Activated CD4-positive, CD25-positive, alpha-beta regulatory T cell treated with anti-CD3 and anti-CD28 coated beads, Interleukin-2, amount 50 U/mL, for 16 hours (primary cell): ENCODE measurements around the gene WHRN.

Experiments
- DNase-seq: peaks from one replicate; pipeline ENCODE4 v3.0.0-alpha.2; 2020; ENCODE audit warnings: low read depth, low spot score

Gene WHRN

DNA sequence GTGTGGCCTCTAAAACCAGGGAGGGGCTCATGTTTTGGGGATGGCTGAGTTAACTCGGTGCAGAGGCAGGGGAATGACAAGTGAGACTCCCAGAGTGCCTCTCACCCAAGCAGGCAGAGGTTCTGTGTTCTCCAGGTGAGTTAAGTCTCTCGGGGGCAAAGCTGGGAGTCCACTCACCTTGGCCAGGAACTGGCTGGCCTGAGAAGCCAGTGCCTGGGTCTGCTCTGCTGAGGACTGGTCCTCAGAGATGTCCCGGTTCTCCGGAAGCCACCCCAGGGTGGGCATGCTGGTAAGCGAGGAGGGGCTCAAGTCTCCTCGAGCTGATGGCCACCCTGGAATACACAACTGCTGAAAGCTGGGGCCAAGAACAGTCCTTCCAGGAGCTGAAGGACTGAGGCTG, 137.9 kb downstream of the WHRN start:
- no peak for DNase-seq

- no peak for DNase-seq
These were observed 138.7 kb downstream of the WHRN start for GRCh38 chr9:114366334-114367128.

- DNase-seq: no peak
These were observed 140.1 kb downstream of the WHRN start for GRCh38 chr9:114365194-114365593.

DNA sequence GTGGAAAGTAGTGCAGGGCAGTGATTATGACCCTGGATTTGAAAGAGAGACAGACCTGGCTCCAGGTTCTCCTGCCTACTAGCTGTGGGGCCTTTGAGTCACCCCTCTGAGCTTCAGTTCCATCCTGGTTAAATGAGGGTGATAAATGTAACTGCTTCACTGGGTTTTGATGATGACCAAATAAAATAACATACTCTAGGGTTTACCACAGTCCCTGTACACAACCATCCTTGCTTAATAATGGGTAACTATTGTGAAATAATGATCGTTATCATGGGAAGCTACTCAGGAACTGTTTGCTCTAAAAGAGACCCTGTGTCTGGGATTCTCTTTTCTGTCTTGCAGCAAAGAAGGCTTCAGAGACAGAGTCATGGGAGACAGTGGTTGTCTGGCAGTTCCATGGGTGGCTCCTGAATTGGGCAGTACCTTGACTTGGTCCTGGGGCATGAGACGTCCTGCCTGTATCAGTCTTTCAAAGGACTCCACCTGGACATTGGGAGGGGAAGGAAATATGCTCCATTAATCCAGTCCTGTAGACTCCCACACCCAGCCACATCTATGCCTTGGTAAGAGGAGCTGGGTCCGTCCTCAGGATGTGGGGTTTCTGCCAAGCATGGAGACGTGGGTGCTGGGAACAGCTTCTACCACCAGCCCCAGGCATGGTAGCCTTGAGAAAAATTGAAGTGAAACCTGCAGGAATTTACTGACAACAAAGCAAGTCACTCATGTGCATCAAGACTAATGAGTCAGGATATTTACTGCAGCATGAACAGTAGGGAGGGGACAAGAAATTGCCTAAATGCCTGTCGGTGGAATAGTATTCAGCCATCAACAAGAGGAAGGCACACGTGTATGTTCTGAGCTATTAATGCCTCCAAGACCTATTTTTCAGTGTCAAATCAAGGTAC, 140.9 kb downstream of the WHRN start:
- DNase-seq: no peak

GRCh38 chr9:114363424-114363823, 141.8 kb downstream of the WHRN start:
- no peak for DNase-seq

- DNase-seq: no peak
These were observed 142.9 kb downstream of the WHRN start for GRCh38 chr9:114362394-114362793.

DNA sequence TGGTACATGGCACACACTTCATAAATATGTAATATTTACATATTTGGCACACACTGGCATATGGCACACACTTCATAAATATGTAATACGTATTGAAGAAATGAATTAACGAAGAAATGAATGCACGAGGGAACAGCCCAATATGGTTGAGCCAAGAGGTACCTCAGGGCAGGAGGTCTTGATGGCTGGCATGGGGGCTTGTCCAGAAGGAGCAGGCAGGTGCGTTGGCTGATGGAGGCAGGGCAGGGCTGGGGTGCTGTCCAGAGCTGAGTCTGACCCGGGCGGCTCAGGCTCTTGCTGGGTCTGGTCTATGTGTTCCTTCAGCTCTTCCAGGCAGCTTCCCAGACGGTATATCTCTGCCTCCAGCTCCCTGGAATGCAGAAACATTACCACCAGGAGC, 143.7 kb downstream of the WHRN start:
- no peak for DNase-seq

DNA sequence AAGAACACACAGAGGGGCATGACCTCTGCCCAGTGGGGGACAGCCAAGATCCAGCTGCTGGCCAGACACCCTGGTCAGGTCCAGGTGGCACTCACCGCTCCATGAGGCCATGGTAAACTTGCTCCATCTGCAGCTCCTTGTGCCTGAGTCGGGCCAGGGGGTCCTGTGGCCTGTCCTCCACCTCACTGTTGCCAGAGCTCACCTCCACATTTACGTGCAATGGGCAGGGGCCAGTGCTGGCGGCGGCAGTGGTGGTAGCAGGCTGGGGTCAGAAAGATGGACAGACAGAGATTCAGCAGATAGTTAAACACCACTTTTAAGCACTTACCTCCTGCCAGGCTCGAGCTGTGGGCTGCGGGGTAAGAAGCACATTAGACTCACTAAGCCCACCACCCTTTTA, 145.5 kb downstream of the WHRN start:
- no peak for DNase-seq

- no peak for DNase-seq
These were observed 147.4 kb downstream of the WHRN start for GRCh38 chr9:114357911-114358328.

DNA sequence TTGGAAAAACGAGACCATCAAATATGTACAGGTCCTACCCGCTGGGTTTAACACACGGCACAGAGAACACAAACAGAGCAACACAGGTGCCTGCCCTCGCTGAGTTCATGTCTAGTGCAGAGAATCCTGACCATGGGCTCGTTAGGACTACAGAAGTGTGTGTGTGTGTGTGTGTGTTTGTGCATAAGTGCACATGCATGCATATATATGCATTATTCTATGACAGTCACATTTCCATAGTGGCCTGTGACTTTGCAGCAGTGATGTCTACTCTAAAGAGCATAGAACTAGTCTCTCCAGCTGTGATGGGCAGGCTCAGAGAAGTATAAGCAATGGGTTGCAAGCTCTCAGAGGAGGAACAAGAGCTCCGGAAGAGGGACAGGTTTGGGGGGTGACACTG, 147.9 kb downstream of the WHRN start:
- DNase-seq: no peak

- no peak for DNase-seq
These were observed 148.5 kb downstream of the WHRN start for GRCh38 chr9:114356792-114357191.

- DNase-seq: no peak
These were observed 149.5 kb downstream of the WHRN start for GRCh38 chr9:114355821-114356220.
